Measurements from ENCODE around the gene SPANXN4.
A peak's percentile ranks its signal among the peaks of the same experiment; 100 is the strongest.

The SPANXN4 gene

GRCh38 chrX:143025628-143026027 lies at the start of gene SPANXN4:
SPANXN4 (plus strand) TSS chrX:143025928; CDS start chrX:143026015, 87 bp downstream.
- DNase-seq: no peak

- DNase-seq: peak; percentile 44
These were observed 48.4 kb upstream of the SPANXN4 start for GRCh38 chrX:142977128-142977914.

GRCh38 chrX:142978130-142978684 lies 47.5 kb upstream of the SPANXN4 start:
- DNase-seq: peak; percentile 70

GRCh38 chrX:142982679-142983078 lies 43.0 kb upstream of the SPANXN4 start:
- no peak for DNase-seq

- no peak for DNase-seq
These were observed 30.7 kb upstream of the SPANXN4 start for GRCh38 chrX:142994988-142995387.

- peak; percentile 7 for DNase-seq
These were observed 27.1 kb upstream of the SPANXN4 start for GRCh38 chrX:142998447-142999198.

- DNase-seq: no peak
These were observed 26.5 kb upstream of the SPANXN4 start for GRCh38 chrX:142999199-142999701.

- DNase-seq: no peak
These were observed 23.5 kb upstream of the SPANXN4 start for GRCh38 chrX:143002206-143002605.

GRCh38 chrX:143017272-143017671 lies 8.5 kb upstream of the SPANXN4 start:
- no peak for DNase-seq

GRCh38 chrX:143027275-143027674 lies 1.5 kb downstream of the SPANXN4 start:
- DNase-seq: no peak

- no peak for DNase-seq
These were observed 21.8 kb downstream of the SPANXN4 start for GRCh38 chrX:143047511-143047910.

- no peak for DNase-seq
These were observed 32.4 kb downstream of the SPANXN4 start for GRCh38 chrX:143058120-143058519.

- DNase-seq: no peak
These were observed 55.5 kb downstream of the SPANXN4 start for GRCh38 chrX:143081231-143081630.

- DNase-seq: no peak
These were observed 56.8 kb downstream of the SPANXN4 start for GRCh38 chrX:143082537-143082936.

All from OCI-M1 (cell line).